ENCODE results near the gene RHBDF2. TPM values are rescaled to one million over a fixed set of nuclear protein-coding genes. Genes with fewer than 3 reads are reported as not detected.
A peak's percentile ranks its signal among the peaks of the same experiment; 100 is the strongest.

The RHBDF2 gene
- total RNA-seq, 4 donors from 2014 or later, result 33.1 to 99.0 (median 73.5) TPM

DNA sequence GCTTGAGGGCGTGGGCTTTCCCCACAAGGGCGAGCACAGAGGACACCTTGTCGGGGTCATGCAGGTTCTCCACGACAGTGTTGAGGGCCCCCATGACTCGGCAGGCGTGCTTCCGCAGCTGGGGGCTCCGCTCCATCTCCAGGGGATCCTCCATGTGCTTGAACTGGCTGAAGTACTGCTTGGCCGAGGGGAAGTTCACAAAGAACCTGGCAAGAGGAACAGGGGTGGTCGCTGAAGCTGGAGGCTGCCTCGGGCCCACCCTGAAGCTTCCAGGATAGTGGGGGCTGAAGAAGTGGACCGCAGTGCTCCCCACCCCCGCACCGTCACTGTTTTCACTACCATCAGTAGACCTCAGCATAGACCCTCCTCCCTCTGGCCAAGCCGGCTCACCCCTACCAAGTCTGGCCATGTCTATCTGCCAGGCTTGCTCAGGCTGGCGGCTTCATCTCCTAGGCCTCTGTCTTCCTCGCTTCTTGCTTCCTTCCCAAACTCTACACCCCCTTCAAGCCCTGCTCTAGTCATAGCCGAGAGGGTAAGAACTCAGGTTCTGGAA is 30.3 kb upstream of the RHBDF2 start:
- no peak for DNase-seq (ENCODE audit: low spot score in 2 of 2)
- no peaks in the 10 kb centered on the region for H3K9me3 ChIP-seq
- 76 to 79% methylated on average over 13 to 18 of the region's 18 CpGs for WGBS, 2 donors
- no peaks in the 10 kb centered on the region for H3K27me3 ChIP-seq
- TF ChIP-seq POLR2A (IDR thresholded peaks at IDR 0.05) (no peak), CTCF (IDR thresholded peaks at IDR 0.05) (no peak), EP300 (IDR thresholded peaks at IDR 0.05) (no peak)
- H3K36me3 ChIP-seq, result no peaks in the 10 kb centered on the region
- peaks cover 0 to 76% (median 50%) of the 10 kb centered on the region in 4 donors for H3K4me1 ChIP-seq
- H3K4me3 ChIP-seq, result no peak overlapping the region
- H3K27ac ChIP-seq, result peak overlapping the region; percentile 81 to 99 (median 92)

DNA sequence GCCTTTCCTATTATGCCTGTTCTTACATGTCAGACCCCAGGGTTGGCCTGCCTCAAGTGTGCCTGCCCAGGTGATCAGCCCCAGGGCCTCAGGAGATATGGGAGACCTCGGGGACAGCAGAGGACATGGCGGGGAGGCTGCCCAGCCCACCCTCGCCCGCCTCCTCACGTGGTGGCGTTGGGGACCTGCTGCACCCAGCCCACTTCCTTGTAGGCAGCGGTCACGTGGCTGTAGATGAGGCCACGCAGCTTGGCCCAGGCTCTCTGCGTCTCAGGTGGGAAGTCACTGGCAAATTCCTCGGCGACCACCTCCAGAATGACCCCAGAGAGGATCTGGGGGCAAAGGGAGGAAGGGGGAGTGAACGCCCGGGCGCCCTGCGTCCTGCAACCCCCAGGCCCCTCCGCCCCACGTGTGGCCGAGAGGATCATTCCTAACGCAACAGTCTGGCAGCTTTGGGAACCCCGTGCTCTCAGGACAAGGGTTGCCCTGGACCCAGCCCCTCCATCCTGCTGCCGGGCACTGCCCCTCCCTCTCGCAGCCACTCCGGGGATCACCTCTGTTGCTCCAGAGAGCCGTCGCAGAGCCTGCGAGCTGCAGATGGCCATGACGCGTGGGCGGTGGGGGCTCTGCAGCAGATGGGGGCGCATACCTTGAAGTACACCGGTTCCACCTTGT is 29.7 kb upstream of the RHBDF2 start:
- 73 to 79% methylated on average over 22 to 23 of the region's 32 CpGs for WGBS, 2 donors
- Histone ChIP-seq H3K36me3 (no peaks in the 10 kb centered on the region), H3K4me3 (no peak overlapping the region), H3K27ac (peak overlapping the region; percentile 81 to 99 (median 92)), H3K9me3 (no peaks in the 10 kb centered on the region), H3K4me1 (peaks cover 0 to 71% (median 50%) of the 10 kb centered on the region in 4 donors), H3K27me3 (no peaks in the 10 kb centered on the region)
- DNase-seq (ENCODE audit: low spot score in 2 of 2), result no peak
- TF ChIP-seq CTCF (IDR thresholded peaks at IDR 0.05) (no peak), EP300 (IDR thresholded peaks at IDR 0.05) (no peak), POLR2A (IDR thresholded peaks at IDR 0.05) (no peak)

- H3K36me3 ChIP-seq, result no peaks in the 10 kb centered on the region
- no peaks in the 10 kb centered on the region for H3K27me3 ChIP-seq
- H3K4me3 ChIP-seq, result peak overlapping the region in 2 of 4 donors; percentile 3 to 11
- TF ChIP-seq EP300 (IDR thresholded peaks at IDR 0.05) (peak in 1 of 2 donors; percentile 63), POLR2A (IDR thresholded peaks at IDR 0.05) (no peak), CTCF (IDR thresholded peaks at IDR 0.05) (peak in 1 of 5 experiments; percentile 7)
- H3K9me3 ChIP-seq, result no peaks in the 10 kb centered on the region
- peaks cover 0 to 68% (median 52%) of the 10 kb centered on the region in 4 donors for H3K4me1 ChIP-seq
- peak overlapping the region; percentile 81 to 99 (median 92) for H3K27ac ChIP-seq
- peak in 1 of 2 donors; percentile 73 for DNase-seq (ENCODE audit: low spot score in 2 of 2)
- WGBS, 2 donors, result 13 to 20% methylated on average over 20 to 22 of the region's 23 CpGs
Measured at GRCh38 chr17:76530095-76530723, 29.0 kb upstream of the RHBDF2 start.

DNA sequence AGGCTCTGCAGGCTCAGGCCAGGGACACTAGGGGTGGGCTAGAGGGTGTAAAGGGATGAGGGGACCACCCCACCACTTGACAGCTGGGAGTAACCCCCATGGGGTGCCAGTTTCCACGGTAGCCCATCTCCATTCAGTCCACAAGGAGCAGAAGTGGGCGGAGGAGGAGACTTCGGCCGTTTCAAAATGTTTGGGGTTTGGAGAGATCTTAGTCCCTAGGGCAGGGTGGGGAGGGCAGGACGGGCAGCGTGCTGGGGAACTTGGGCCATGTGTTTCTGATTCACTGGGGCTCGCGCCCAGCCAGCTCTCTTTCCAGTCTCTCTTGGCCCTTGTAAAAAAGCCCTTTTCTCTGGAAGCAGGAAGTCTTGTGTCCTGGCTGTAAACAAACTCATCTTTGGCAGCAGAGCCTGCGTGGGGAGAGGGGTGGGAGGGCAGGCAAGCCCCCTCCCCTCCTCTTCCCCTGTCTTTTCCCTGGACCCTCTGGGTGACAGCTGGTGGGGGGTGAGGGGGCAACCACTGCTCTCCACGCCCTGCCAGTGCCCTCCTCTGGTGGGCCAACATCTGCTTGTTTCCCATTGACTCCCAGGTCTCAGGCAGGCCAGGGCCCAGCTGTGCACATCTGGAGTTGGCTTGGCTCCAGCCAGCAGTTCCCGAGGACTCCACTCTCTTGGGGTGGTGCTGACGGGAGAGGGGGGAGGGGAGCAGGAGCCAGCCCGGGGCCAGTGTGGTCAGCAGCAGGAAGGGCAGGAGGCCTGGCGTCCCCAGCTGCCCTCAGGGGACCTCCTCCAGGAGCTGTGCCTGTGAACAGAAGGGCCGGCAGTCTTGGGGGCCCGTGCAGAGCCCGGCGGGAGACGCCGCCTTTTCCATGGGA is 28.2 kb upstream of the RHBDF2 start:
- H3K4me3 ChIP-seq, result peak overlapping the region; percentile 3 to 30 (median 15)

More for the DNA sequence above, 28.2 kb upstream of the RHBDF2 start:
- H3K4me1 ChIP-seq, result peaks cover 0 to 72% (median 59%) of the 10 kb centered on the region in 4 donors
- no peak for TF ChIP-seq POLR2A (IDR thresholded peaks at IDR 0.05)
- peak; percentile 58 to 81 for TF ChIP-seq EP300 (IDR thresholded peaks at IDR 0.05)
- TF ChIP-seq CTCF (IDR thresholded peaks at IDR 0.05), result peak in 4 of 5 experiments; percentile 1 to 45 (median 18)
- peak overlapping the region; percentile 81 to 99 (median 92) for H3K27ac ChIP-seq
- 5 to 15% methylated on average over 15 to 20 of the region's 20 CpGs for WGBS, 2 donors
- DNase-seq (ENCODE audit: low spot score in 2 of 2), result peak; percentile 84 to 87
- H3K27me3 ChIP-seq, result no peaks in the 10 kb centered on the region
- no peaks in the 10 kb centered on the region for H3K36me3 ChIP-seq
- no peaks in the 10 kb centered on the region for H3K9me3 ChIP-seq
